OCI-LY7 (cell line): ENCODE results near the gene P2RX6. TPM values are rescaled to one million over a fixed set of nuclear protein-coding genes. Genes with fewer than 3 reads are reported as not detected.
"Not testable (repeated sequence)": the region's sequence is repeated elsewhere in the genome, so short reads cannot be mapped to it uniquely, and the experiment has no call there.

Experiments
- BruUV-seq: library from RNA; stranded (reverse); fragments of 400-500 nt; replicated peaks from 2 replicates; lab custom pipeline; 2021; lab: Mats Ljungman, UMichigan
- CTCF ChIA-PET: fragments of 300-600 bp; sonication (Branson Sonifier 250); formaldehyde crosslinking; loops from one replicate; lab custom pipeline; 2022; ENCODE audit warnings: antibody characterized with exemption; ENCODE audit not compliant: unreplicated experiment; lab: Charles Lee
- POLR2A ChIA-PET: fragments of 300-600 bp; sonication (Branson Sonifier 250); formaldehyde crosslinking; loops from one replicate; lab custom pipeline; 2022; ENCODE audit warnings: antibody characterized with exemption; lab: Charles Lee
- DNase-seq: peaks from one replicate; pipeline ENCODE4 v3.0.0-alpha.2; 2015; ENCODE audit warnings: low spot score
- H2AFZ ChIP-seq: fragments of 200-600 bp; sonication (generic), shearing (Covaris generic); 2 replicates; pipeline ENCODE4 v1.6.1; 2014; ENCODE audit warnings: mild to moderate bottlenecking, antibody characterized with exemption, low read length, moderate library complexity
- H3K27ac ChIP-seq: fragments of 200-600 bp; sonication (generic); 2 replicates; pipeline ENCODE4 v1.5.1; 2014; ENCODE audit warnings: mixed run types, low read depth, mild to moderate bottlenecking, moderate library complexity, low read length, inconsistent platforms; ENCODE audit not compliant: poor library complexity, severe bottlenecking
- H3K36me3 ChIP-seq: fragments of 200-600 bp; sonication (generic); 2 replicates; pipeline ENCODE4 v1.6.1; 2014; ENCODE audit warnings: mild to moderate bottlenecking, antibody characterized with exemption, low read length, moderate library complexity, mixed read lengths; ENCODE audit not compliant: insufficient read depth
- H3K4me1 ChIP-seq: fragments of 200-600 bp; sonication (generic); 2 replicates; pipeline ENCODE4 v1.5.1; 2014; ENCODE audit warnings: mild to moderate bottlenecking, low read length; ENCODE audit not compliant: insufficient read depth, poor library complexity, severe bottlenecking
- H3K4me2 ChIP-seq: fragments of 200-600 bp; sonication (generic); 2 replicates; pipeline ENCODE4 v1.6.1; 2014; ENCODE audit warnings: mild to moderate bottlenecking, low read length
- H3K4me3 ChIP-seq: fragments of 200-600 bp; sonication (generic); 2 replicates; pipeline ENCODE4 v1.5.1; 2014; ENCODE audit warnings: mild to moderate bottlenecking, low read depth, low read length; ENCODE audit not compliant: poor library complexity, severe bottlenecking
- H3K79me2 ChIP-seq: fragments of 200-600 bp; sonication (generic); 2 replicates; pipeline ENCODE4 v1.6.1; 2016; ENCODE audit warnings: low read depth, mild to moderate bottlenecking, low read length, moderate library complexity, mixed read lengths; ENCODE audit not compliant: insufficient read depth
- H3K9me2 ChIP-seq: fragments of 200-600 bp; sonication (generic); 2 replicates; pipeline ENCODE4 v1.6.1; 2016; ENCODE audit warnings: mild to moderate bottlenecking, low read length, mixed read lengths; ENCODE audit not compliant: insufficient read depth
- H3K9me3 ChIP-seq: fragments of 200-600 bp; sonication (generic); 2 replicates; pipeline ENCODE4 v1.6.1; 2014; ENCODE audit warnings: mild to moderate bottlenecking, mixed run types, low read length, mixed read lengths
- H4K20me1 ChIP-seq: fragments of 200-600 bp; sonication (generic); 2 replicates; pipeline ENCODE4 v1.6.1; 2014; ENCODE audit warnings: mild to moderate bottlenecking, antibody characterized with exemption, low read length, moderate library complexity, mixed read lengths; ENCODE audit not compliant: insufficient read depth
- CTCF ChIP-seq: fragments of 200-600 bp; sonication (generic); conservative IDR thresholded peaks from 2 replicates; pipeline ENCODE4 v1.5.1; 2014; ENCODE audit warnings: mild to moderate bottlenecking, antibody characterized with exemption, low read length, moderate library complexity, mixed read lengths
- EZH2phosphoT487 ChIP-seq: fragments of 200-600 bp; sonication (generic); IDR thresholded peaks from 2 replicates; pipeline ENCODE4 v1.6.1; 2018; ENCODE audit warnings: low read depth, borderline replicate concordance, mild to moderate bottlenecking, mixed run types, antibody characterized with exemption, low read length, moderate library complexity, mixed read lengths
- intact Hi-C: fragments of 100-400 bp; cut with micrococcal nuclease; formaldehyde crosslinking; loops from one replicate; pipeline ENCODE4 v1.10.0; 2022; ENCODE audit not compliant: unreplicated experiment
- total RNA-seq, 2 experiments: library from RNA; depleted of rRNA in 1 of 2; stranded (reverse); fragments of >200 nt in 1 of 2; shearing (Covaris generic) in 1 of 2; gene quantifications; 2 replicates each; pipeline ENCODE4 v1.2.3, GENCODE V29; 2014 to 2022

The P2RX6 gene
- total RNA-seq, 2 experiments from 2014 or later: 0.06 to 0.32 TPM

DNA sequence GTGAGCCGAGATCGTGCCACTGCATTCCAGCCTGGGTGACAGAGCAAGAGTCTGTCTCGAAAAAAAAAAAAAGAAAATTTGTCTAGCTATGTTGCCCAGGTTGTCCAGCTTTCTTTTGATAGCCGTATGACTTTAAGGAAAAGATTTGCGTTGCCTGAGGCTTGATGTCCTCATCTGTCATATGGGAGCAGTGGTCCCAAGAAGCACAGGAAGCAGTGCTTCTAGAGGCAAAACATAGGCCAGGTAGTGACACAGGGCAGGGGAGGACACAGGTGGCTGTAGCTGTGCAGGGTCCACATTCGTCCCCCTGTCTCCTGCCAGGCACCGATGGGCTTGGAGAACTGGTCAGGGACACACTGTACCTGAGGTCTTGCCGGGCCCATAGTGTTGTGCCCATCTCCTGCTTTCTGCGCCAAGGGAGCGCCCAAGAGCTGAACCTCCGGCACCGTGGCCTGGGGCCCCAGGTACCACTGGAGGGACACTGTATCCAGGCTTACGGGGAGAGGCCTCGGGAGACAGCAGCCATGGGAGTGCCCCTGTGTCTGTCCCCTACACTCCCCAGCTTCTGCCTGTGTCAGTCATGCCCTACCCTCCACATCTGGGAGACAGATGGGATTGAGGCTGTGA lies 32.2 kb downstream of the P2RX6 start:
- Histone ChIP-seq H3K9me3 (no peaks in the 10 kb centered on the region), H3K4me3 (no peak overlapping the region), H3K9me2 (no peaks in the 10 kb centered on the region), H4K20me1 (no peaks in the 10 kb centered on the region), H2AFZ (no peak overlapping the region), H3K4me1 (peaks cover 9% of the 10 kb centered on the region), H3K36me3 (no peaks in the 10 kb centered on the region), H3K4me2 (no peak overlapping the region), H3K27ac (no peak overlapping the region), H3K79me2 (no peaks in the 10 kb centered on the region)
- BruUV-seq: no TSS peak
- intact Hi-C loops: no loop called here
- POLR2A ChIA-PET: interaction anchor here (0.5 to 1.0 kb wide), 3 partner anchors 18 to 24 kb away, joined by 3 read pairs; no protein-coding TSS in a partner anchor
- CTCF ChIA-PET: no interaction called here
- no peak for DNase-seq
- TF ChIP-seq CTCF (no peak), EZH2phosphoT487 (no peak)

- H3K4me3 ChIP-seq: no peak overlapping the region
- no peak for TF ChIP-seq EZH2phosphoT487
- TF ChIP-seq CTCF: no peak
- H2AFZ ChIP-seq: no peak overlapping the region
- no peaks in the 10 kb centered on the region for H3K36me3 ChIP-seq
- no TSS peak for BruUV-seq
- H3K9me2 ChIP-seq: no peaks in the 10 kb centered on the region
- peaks cover 9% of the 10 kb centered on the region for H3K4me1 ChIP-seq
- POLR2A ChIA-PET: interaction anchor here (0.5 kb wide), 1 partner anchor 24 kb away, joined by 3 read pairs; no protein-coding TSS in a partner anchor
- no peak overlapping the region for H3K4me2 ChIP-seq
- H3K9me3 ChIP-seq: no peaks in the 10 kb centered on the region
- no peak for DNase-seq
- intact Hi-C loops: no loop called here
- H4K20me1 ChIP-seq: no peaks in the 10 kb centered on the region
- H3K27ac ChIP-seq: no peak overlapping the region
- no peaks in the 10 kb centered on the region for H3K79me2 ChIP-seq
- CTCF ChIA-PET: no interaction called here
Observed at GRCh38 chr22:21047730-21048129, 32.8 kb downstream of the P2RX6 start.

GRCh38 chr22:21048448-21048847 lies 33.5 kb downstream of the P2RX6 start:
- BruUV-seq, H3K4me3 ChIP-seq, H2AFZ ChIP-seq, H3K27ac ChIP-seq, H3K4me2 ChIP-seq, POLR2A ChIA-PET, H3K9me3 ChIP-seq, H3K4me1 ChIP-seq, intact Hi-C loops, CTCF ChIA-PET, H3K9me2 ChIP-seq, H3K79me2 ChIP-seq, DNase-seq, H3K36me3 ChIP-seq, H4K20me1 ChIP-seq: not testable (repeated sequence)

GRCh38 chr22:21048965-21049364 lies 34.0 kb downstream of the P2RX6 start:
- H3K27ac ChIP-seq, H4K20me1 ChIP-seq, H3K9me3 ChIP-seq, H3K9me2 ChIP-seq, intact Hi-C loops, H3K79me2 ChIP-seq, H3K4me2 ChIP-seq, DNase-seq, H3K4me3 ChIP-seq, H2AFZ ChIP-seq, H3K36me3 ChIP-seq, H3K4me1 ChIP-seq, BruUV-seq, CTCF ChIA-PET, POLR2A ChIA-PET: not testable (repeated sequence)
